Measurements from ENCODE around the gene DIP2B.

GRCh38 chr12:50638482-50638880, 133.7 kb downstream of the DIP2B start:
- TF ChIP-seq CTCF (IDR thresholded peaks at IDR 0.05; ENCODE audit: low read depth, low read length) (no peak), EZH2phosphoT487 (IDR thresholded peaks at IDR 0.05; ENCODE audit: low read depth) (no peak)

Data from OCI-LY3 (cell line).